Measurements from ENCODE around the gene SLIT3.

The SLIT3 gene

DNA sequence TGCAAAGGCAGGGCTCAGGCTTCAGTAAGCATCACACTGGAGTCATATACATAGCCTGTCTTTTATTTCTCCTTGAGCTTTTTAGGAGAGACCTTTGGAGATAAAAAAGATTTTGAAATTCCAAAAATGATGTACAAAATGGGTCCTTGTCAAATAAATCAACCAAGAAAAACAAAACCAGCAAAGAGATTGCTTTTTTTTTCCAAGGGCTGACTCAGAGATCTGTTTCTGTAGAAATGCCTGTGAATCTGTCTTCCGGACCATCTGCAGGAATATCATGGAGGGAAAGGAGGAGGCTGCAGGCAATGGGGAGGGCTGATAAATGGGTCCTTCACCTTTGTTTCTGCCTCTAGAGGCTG lies 77.4 kb downstream of the SLIT3 start (continued):
- TF ChIP-seq, protein P1, sequence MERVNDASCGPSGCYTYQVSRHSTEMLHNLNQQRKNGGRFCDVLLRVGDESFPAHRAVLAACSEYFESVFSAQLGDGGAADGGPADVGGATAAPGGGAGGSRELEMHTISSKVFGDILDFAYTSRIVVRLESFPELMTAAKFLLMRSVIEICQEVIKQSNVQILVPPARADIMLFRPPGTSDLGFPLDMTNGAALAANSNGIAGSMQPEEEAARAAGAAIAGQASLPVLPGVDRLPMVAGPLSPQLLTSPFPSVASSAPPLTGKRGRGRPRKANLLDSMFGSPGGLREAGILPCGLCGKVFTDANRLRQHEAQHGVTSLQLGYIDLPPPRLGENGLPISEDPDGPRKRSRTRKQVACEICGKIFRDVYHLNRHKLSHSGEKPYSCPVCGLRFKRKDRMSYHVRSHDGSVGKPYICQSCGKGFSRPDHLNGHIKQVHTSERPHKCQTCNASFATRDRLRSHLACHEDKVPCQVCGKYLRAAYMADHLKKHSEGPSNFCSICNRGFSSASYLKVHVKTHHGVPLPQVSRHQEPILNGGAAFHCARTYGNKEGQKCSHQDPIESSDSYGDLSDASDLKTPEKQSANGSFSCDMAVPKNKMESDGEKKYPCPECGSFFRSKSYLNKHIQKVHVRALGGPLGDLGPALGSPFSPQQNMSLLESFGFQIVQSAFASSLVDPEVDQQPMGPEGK (CRISPR knock-in tag; IDR thresholded peaks at IDR 0.05; ENCODE audit: borderline replicate concordance): no peak
- TF ChIP-seq, protein P2, sequence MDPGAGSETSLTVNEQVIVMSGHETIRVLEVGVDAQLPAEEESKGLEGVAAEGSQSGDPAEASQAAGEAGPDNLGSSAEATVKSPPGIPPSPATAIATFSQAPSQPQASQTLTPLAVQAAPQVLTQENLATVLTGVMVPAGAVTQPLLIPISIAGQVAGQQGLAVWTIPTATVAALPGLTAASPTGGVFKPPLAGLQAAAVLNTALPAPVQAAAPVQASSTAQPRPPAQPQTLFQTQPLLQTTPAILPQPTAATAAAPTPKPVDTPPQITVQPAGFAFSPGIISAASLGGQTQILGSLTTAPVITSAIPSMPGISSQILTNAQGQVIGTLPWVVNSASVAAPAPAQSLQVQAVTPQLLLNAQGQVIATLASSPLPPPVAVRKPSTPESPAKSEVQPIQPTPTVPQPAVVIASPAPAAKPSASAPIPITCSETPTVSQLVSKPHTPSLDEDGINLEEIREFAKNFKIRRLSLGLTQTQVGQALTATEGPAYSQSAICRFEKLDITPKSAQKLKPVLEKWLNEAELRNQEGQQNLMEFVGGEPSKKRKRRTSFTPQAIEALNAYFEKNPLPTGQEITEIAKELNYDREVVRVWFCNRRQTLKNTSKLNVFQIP (CRISPR knock-in tag; IDR thresholded peaks at IDR 0.05; ENCODE audit: borderline replicate concordance, low read depth): no peak
- TF ChIP-seq ARNTL (CRISPR knock-in tag; IDR thresholded peaks at IDR 0.05; ENCODE audit: borderline replicate concordance, low read depth): no peak

DNA sequence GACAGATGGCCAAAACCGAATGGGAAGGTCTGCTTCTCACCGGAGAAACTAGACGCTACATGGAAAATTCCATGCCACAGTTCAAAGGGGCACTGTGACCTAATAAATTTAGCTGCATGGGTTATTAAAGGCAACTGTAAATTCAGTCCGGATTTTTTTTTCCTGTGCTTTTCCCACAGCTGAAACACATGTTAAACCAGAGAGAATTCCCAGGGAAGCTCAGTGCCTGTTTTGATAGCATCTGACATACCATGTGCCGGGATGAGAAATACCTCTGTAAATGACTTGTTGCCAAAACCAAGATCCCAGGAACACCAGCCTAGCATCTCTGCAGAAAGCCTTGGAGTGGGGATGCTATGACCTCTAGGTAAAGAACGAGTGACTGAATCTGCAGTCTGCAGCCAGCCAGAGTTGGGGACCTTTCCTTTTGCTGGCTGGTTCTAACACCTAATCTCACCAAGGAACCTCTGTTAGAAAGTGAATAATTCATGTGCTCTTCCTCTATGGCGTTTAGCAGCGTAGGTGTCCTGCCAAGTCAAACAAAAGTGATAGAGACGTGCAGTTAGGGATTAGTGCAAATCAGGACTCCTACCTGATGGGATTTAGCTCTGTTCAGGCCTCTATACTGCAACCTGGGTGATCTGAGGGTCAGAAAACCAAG lies 77.9 kb downstream of the SLIT3 start:
- ATAC-seq: peak; percentile 14
- TF ChIP-seq ISL1 (CRISPR knock-in tag; IDR thresholded peaks at IDR 0.05) (peak; percentile 11; the same call in 1 of the 2 replicates), GLIS3 (CRISPR knock-in tag; IDR thresholded peaks at IDR 0.05) (no peak)

DNA sequence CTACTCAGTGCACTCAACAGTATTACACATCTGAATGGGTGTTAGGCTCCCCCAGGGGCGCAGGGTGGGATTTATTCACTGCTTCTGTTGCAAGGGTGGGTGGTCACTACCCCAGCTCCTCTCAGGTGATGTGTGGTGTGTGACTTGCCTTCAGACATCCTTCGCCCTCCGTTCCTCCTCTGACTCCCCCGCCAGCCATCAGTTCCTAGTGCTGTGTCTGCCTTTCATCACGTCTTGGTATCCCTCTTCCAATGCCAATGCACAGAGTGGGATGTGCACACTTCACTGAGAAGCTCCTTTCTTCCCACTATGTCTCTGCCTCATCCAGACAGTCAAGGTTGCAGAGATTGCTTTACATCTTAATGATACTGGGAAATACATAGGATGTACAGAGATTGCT lies 79.4 kb downstream of the SLIT3 start:
- no peak for ATAC-seq
- TF ChIP-seq ARNTL (CRISPR knock-in tag; IDR thresholded peaks at IDR 0.05; ENCODE audit: borderline replicate concordance, low read depth) (no peak), TCF4 (CRISPR knock-in tag; IDR thresholded peaks at IDR 0.05; ENCODE audit: borderline replicate concordance) (no peak), ZC3H10 (CRISPR knock-in tag; IDR thresholded peaks at IDR 0.05) (no peak)
- TF ChIP-seq, protein P3, sequence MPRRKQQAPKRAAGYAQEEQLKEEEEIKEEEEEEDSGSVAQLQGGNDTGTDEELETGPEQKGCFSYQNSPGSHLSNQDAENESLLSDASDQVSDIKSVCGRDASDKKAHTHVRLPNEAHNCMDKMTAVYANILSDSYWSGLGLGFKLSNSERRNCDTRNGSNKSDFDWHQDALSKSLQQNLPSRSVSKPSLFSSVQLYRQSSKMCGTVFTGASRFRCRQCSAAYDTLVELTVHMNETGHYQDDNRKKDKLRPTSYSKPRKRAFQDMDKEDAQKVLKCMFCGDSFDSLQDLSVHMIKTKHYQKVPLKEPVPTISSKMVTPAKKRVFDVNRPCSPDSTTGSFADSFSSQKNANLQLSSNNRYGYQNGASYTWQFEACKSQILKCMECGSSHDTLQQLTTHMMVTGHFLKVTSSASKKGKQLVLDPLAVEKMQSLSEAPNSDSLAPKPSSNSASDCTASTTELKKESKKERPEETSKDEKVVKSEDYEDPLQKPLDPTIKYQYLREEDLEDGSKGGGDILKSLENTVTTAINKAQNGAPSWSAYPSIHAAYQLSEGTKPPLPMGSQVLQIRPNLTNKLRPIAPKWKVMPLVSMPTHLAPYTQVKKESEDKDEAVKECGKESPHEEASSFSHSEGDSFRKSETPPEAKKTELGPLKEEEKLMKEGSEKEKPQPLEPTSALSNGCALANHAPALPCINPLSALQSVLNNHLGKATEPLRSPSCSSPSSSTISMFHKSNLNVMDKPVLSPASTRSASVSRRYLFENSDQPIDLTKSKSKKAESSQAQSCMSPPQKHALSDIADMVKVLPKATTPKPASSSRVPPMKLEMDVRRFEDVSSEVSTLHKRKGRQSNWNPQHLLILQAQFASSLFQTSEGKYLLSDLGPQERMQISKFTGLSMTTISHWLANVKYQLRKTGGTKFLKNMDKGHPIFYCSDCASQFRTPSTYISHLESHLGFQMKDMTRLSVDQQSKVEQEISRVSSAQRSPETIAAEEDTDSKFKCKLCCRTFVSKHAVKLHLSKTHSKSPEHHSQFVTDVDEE (CRISPR knock-in tag; IDR thresholded peaks at IDR 0.05): no peak
- TF ChIP-seq, protein P2 (CRISPR knock-in tag; IDR thresholded peaks at IDR 0.05; ENCODE audit: borderline replicate concordance, low read depth): no peak

DNA sequence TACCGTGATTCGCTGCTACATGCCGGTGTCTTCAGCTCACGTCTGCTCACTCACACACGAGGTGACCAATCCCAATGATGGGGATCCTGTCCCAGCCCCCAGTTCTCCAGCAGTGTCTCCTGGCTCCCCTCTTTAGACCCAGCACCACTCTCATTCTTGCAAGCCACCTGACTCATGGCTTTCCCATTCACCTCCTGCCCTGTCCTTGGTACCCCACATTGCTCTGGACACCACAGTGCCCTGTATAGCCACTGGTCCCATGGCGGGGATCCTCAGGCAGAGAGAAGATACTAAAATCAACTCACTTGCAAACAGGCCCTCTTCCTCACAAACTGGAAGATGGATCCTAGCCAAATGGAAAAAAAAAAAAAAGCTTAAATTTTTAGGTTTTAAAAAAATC lies 81.0 kb downstream of the SLIT3 start:
- no peak for ATAC-seq
- TF ChIP-seq, protein P4, sequence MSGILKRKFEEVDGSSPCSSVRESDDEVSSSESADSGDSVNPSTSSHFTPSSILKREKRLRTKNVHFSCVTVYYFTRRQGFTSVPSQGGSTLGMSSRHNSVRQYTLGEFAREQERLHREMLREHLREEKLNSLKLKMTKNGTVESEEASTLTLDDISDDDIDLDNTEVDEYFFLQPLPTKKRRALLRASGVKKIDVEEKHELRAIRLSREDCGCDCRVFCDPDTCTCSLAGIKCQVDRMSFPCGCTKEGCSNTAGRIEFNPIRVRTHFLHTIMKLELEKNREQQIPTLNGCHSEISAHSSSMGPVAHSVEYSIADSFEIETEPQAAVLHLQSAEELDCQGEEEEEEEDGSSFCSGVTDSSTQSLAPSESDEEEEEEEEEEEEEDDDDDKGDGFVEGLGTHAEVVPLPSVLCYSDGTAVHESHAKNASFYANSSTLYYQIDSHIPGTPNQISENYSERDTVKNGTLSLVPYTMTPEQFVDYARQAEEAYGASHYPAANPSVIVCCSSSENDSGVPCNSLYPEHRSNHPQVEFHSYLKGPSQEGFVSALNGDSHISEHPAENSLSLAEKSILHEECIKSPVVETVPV (CRISPR knock-in tag; IDR thresholded peaks at IDR 0.05): no peak
- TF ChIP-seq SNAI2 (CRISPR knock-in tag; IDR thresholded peaks at IDR 0.05) (no peak), TCF4 (CRISPR knock-in tag; IDR thresholded peaks at IDR 0.05; ENCODE audit: borderline replicate concordance) (no peak), ARNTL (CRISPR knock-in tag; IDR thresholded peaks at IDR 0.05; ENCODE audit: borderline replicate concordance, low read depth) (no peak), ESRRG (CRISPR knock-in tag; IDR thresholded peaks at IDR 0.05) (no peak), ZC3H10 (CRISPR knock-in tag; IDR thresholded peaks at IDR 0.05) (no peak), ZFP3 (CRISPR knock-in tag; IDR thresholded peaks at IDR 0.05) (no peak), TOX (CRISPR knock-in tag; IDR thresholded peaks at IDR 0.05; ENCODE audit: borderline replicate concordance) (no peak), ZNF565 (CRISPR knock-in tag; conservative IDR thresholded peaks at IDR 0.05; ENCODE audit: low read depth) (no peak), ISL1 (CRISPR knock-in tag; IDR thresholded peaks at IDR 0.05) (no peak), BACH2 (CRISPR knock-in tag; IDR thresholded peaks at IDR 0.05; ENCODE audit: borderline replicate concordance) (no peak), RARB (CRISPR knock-in tag; IDR thresholded peaks at IDR 0.05) (no peak), GLIS3 (CRISPR knock-in tag; IDR thresholded peaks at IDR 0.05) (no peak)
- TF ChIP-seq, protein P1 (CRISPR knock-in tag; IDR thresholded peaks at IDR 0.05; ENCODE audit: borderline replicate concordance): no peak
- TF ChIP-seq, protein P2 (CRISPR knock-in tag; IDR thresholded peaks at IDR 0.05; ENCODE audit: borderline replicate concordance, low read depth): no peak
- TF ChIP-seq, protein P5, sequence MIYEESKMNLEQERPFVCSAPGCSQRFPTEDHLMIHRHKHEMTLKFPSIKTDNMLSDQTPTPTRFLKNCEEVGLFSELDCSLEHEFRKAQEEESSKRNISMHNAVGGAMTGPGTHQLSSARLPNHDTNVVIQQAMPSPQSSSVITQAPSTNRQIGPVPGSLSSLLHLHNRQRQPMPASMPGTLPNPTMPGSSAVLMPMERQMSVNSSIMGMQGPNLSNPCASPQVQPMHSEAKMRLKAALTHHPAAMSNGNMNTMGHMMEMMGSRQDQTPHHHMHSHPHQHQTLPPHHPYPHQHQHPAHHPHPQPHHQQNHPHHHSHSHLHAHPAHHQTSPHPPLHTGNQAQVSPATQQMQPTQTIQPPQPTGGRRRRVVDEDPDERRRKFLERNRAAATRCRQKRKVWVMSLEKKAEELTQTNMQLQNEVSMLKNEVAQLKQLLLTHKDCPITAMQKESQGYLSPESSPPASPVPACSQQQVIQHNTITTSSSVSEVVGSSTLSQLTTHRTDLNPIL (CRISPR knock-in tag; IDR thresholded peaks at IDR 0.05; ENCODE audit: low read depth): no peak

All from SK-N-SH treated with all-trans-retinoic acid at 6 μM for 48 hours (cell line).